Tongue (tissue), 2 donors: Measurements from ENCODE around the gene FPGS. TPM values are rescaled to one million over a fixed set of nuclear protein-coding genes. Genes with fewer than 3 reads are reported as not detected.
A peak's percentile ranks its signal among the peaks of the same experiment; 100 is the strongest.
"Not testable (repeated sequence)": the region's sequence is repeated elsewhere in the genome, so short reads cannot be mapped to it uniquely, and the experiment has no call there.

Source experiments
- DNase-seq: peaks from one replicate; pipeline ENCODE4 v3.0.0-alpha.2; 2015
- total RNA-seq: library from RNA; depleted of rRNA; stranded (reverse); fragments of >200 nt; gene quantifications from one replicate; pipeline ENCODE4 v1.2.3, GENCODE V29; 2014

FPGS gene
- total RNA-seq, 1 donor from 2014 or later = 52.9 TPM

DNA sequence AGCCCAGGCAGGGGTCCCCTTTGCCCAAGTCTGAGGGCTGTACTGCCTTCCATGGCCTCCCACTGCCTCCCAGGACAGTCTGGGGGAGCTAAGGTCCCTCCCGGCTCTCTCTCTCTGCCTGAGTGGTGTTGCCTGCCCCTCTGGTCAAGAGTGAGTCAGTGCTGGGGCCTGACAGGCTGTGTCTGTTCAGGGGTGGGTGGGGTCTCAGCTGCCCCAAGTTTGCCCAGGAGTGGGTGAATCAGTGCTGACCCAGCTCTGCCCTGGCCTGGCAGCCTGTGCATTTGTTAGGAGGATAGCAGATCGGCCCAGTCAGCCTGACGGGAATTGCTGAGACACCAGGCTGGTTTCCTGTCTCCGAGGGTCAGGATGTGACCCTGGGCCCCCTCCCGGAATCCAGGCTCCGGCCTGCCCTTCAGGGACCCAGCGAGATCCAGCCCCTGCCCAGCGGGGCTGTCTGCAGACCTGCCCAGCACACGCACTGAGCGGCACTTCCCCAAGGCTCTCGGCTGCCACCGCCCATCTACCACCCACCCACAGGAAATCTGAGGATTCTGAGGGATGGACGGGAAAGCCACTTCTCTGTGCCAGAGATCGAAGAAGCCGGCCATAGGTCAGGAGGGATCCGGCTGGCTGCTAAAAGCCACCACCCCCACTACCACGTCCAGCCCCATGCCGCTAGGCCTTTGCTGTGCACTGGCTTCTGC, 35.8 kb downstream of the FPGS start:
- DNase-seq = no peak

DNA sequence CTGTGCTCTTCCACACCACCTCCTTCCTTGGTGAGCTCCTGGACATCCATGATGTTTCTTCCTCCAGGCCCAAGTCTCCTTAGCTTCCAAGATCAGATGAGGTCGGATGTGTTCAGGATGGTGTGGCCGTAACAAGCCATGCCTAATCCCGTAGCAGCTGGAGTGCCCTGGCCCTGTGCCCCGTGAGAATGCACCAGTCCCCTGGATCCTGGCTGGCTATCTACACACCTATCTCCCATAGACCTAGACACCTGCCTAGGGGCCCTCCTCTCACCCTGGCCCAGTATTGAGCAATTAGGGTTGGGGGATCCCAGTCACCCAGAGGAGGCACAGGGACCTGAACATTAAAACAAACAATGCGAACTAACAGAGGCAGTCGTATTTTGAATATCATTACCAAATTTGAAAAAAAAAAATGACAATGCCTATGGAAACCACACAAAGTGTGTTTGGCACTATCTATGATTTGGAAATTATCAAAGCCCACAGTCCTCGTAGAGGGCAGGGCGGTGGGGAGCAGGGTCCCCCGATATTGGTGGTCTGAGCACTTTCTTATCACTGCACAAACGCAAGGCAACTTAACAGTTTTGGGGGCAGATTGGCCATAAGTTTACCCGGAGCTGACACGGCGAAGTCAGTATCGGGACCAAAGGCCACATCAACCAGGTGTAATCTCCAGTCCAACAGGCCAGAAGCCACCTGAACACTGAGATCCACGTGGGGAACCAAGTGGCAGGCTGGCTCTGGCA, 38.6 kb downstream of the FPGS start:
- no peak for DNase-seq

- DNase-seq = no peak
Observed at GRCh38 chr9:127844821-127845359, 42.2 kb downstream of the FPGS start.

DNA sequence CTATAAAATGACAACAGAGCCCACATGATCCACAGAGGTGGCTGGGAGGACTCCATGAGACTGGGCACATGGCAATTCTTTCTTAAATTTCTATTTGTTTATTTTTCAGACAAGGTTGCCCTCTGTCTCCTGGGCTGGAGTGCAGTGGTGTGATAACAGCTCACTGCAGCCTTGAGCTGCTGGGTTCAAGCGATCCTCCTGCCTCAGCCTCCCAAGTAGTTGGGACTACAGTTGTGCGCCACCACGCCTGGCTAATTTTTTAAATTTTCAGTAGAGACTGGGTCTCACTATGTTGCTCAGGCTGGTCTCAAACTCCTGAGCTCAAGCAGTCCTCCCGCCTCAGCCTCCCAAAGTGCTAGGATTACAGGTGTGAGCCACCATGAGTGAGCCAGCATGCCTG, 42.9 kb downstream of the FPGS start:
- not testable (repeated sequence) for DNase-seq

DNA sequence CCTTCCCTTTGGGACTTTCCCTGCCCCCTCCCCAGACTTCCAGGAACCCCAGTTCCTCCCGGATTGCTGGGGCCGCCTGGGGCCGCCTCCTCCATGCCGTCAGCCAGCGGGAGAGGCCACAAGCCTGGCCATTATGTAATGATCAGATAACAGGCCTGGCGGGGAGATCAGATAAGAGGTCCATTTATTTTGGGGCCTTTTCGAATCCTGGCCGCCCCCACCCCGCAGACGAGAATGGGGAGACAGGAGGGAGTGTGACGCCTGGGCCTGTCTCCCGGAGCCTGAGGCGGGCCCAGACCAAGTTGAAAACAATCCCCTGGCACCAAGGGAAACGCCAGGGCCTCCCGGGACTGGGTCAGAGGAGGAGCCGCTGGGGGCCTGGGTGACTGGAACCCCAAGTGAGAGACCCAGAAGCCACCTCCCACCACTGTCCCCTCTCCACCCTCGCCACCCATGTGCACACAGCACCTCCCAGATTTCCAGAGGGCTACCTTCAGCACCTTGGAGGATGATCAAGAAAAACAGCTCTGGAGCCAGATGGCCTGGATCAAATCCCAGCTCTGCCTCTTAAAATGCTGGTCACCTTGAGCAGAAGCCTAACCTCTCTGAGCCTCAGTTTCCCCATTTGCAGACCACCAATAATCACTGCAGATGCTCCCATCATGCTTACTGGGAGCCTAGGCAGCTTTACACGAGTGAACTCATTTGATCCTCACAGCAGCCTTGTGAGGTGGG, 43.9 kb downstream of the FPGS start:
- no peak for DNase-seq

GRCh38 chr9:127847178-127847510, 44.5 kb downstream of the FPGS start:
- no peak for DNase-seq

- DNase-seq = no peak
Observed at GRCh38 chr9:127847833-127848755, 45.4 kb downstream of the FPGS start.

- DNase-seq = no peak
Observed at GRCh38 chr9:127848756-127849504, 46.2 kb downstream of the FPGS start.

DNA sequence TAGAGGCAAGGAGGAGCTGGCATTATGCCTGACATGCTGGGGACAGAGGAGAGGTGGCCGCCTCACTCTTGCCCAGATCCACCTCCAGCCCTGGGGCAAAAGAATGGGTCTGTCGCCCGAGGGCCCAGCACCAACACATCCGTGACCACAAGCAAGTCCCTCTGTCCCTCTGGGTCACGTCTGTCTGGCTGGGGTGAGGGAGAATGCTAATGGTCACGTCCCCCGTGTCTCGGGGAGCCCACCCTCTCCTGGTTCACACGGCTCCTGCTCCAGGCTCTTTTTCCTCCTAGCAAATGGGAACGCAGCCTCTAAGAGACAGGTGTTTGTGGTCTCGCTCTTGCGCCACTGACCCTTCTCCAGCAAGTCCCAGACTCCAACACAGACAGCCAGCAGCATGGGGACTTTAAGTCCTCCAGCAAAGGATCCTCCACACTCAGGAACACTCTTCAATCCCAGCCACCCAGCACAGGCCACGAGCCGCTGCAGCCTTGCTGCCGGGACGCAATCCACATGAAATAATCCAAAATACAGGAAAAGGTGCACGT, 47.7 kb downstream of the FPGS start:
- no peak for DNase-seq

- DNase-seq = no peak
Observed at GRCh38 chr9:127852829-127853228, 50.1 kb downstream of the FPGS start.

DNA sequence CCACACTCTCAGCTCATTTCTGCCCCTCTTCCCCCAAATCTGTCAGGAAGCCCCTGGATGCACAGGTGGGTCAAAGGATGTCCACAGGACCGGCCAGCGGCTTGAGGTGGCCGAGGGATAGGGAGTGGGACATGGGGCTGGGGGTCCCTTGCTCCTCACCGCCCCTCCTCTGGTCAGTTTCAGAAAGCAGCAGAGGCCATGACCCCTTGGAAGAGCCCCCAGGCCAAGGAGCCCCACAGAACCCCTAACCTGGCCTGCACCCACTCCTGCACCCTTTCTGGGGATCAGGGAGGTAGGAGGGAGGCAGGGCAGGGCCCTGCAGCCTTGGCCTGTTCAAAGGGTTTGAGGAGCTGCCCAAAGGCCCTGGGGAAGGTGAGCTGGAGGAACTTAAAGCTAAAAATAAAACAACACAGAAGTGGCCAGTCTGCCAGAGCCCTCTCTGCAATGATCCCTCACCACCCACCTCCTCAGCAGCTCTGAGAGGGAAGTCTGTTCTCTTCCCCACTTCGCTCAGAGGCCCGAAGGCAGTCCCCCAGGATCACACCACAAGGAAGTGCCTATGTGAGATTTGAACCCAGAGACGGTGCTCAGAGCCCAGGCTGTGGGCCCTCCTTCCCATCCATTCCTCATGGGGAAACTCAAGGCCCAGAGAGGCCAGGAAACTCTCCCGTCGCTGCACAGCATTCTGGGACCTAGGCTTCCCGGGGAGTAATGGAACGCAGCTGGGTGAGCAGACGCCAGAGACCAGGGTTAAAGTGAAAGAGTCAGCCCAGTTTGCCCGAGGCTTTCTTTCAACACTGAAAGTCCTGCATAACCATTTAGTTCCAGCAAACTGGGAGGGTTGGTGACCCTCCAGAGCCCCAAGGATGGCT, 50.9 kb downstream of the FPGS start:
- no peak for DNase-seq

- peak; percentile 76 for DNase-seq
Observed at GRCh38 chr9:127854184-127854806, 51.6 kb downstream of the FPGS start, which contains the start of gene ENG. Gene ENG, minus strand, starts transcription at chr9:127854658. Its CDS starts 303 bp downstream, at chr9:127854355.

GRCh38 chr9:127854960-127855359, 52.3 kb downstream of the FPGS start:
- no peak for DNase-seq

- no peak for DNase-seq
Observed at GRCh38 chr9:127855522-127855921, 52.8 kb downstream of the FPGS start.

GRCh38 chr9:127856094-127856728, 53.5 kb downstream of the FPGS start:
- DNase-seq = no peak

DNA sequence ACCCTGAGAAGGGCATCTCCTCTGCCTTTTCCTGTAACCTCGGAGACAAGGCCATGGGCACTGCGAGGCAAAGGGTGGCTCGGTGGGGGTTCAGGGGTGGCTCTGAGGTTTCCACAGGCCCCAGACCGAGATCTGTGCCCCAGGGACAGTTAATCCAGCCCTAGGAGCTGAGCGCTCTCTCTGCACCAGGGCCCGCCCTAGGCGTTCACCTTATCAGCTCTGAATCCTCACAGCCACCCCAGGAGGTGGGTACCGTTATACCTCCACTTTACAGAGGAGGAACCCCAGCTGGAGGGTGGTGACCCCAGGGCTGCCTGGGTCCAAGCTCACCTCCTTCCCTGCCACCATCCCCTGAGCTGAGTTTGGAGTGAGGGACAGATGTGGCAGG, 54.0 kb downstream of the FPGS start:
- DNase-seq = no peak

- no peak for DNase-seq
Observed at GRCh38 chr9:127857278-127857677, 54.6 kb downstream of the FPGS start.

- no peak for DNase-seq
Observed at GRCh38 chr9:127858041-127858512, 55.4 kb downstream of the FPGS start.

DNA sequence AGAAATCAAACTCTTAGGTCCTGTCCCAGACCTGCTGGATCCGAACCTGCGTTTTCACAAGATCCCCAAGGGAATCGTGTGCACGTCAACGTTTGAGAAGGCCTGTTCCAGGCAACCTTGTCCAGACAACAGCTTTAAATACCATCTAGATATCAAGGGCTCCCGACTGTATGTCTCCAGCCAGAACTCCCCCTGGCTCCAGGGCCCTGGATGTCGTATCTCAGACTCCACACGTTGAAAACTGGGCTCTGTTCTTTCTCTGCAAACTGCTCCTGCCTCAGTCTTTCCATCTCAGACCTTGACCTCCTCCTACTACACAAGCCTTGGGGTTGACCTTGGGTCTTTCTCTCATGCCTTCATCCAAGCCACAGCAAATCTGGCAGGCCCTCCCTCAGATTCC, 57.6 kb downstream of the FPGS start:
- DNase-seq = no peak
